HPDE6-E6E7 (cell line): Measurements from ENCODE around the gene RANBP10.
"Not testable (repeated sequence)": the region's sequence is repeated elsewhere in the genome, so short reads cannot be mapped to it uniquely, and the experiment has no call there.

ENCODE experiments used
- DNase-seq: peaks from one replicate; pipeline ENCODE4 v3.0.0; 2011; ENCODE audit warnings: missing footprints; ENCODE audit errors: extremely low spot score

RANBP10 gene

DNA sequence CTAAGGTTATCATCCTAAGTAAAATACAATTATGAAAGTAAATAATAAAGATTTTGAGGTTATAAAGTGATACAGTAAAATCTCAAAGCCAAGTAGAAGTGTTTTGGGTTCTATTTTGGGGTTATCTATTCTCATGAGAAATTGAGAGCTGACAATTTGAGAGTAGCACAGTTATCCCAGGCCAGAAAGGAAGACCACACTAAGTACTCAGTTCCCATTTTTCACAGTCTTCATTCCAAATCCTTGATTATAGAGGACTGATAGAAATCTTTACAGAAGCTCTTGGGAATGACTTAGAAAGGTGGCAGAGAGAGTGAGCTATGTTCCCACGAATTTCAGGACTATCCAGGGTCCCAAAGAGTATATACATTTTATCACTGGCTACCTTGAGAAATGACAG lies 91.8 kb downstream of the RANBP10 start:
- DNase-seq, result no peak

DNA sequence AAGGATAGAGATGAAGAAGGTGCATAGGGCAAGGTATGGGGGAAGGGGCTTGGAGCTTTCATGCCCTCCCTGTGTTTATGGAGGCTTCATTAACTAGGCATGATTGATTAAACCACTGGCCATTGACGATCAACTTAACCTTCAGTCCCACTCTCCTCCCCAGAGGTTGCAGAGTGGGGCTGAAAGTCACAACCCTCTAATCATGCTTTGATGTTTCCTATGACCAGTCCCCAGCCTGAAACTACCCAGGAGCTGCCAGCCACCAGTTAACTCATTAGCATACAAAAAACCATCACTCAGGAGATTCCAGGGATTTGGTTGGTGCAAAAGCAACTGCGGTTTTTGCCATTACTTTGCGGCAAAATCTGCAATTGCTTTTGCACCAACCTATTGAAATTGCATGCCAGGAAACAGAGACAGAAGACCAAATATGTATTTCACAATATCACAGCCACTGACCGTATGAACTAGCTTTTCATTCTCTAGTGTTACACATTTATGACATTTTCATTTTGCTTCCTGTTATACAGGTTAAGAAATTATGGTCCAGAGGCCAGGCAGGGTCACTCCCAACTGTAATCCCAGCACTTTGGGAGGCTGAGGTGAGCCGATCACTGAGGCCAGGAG lies 92.6 kb downstream of the RANBP10 start:
- no peak for DNase-seq

DNA sequence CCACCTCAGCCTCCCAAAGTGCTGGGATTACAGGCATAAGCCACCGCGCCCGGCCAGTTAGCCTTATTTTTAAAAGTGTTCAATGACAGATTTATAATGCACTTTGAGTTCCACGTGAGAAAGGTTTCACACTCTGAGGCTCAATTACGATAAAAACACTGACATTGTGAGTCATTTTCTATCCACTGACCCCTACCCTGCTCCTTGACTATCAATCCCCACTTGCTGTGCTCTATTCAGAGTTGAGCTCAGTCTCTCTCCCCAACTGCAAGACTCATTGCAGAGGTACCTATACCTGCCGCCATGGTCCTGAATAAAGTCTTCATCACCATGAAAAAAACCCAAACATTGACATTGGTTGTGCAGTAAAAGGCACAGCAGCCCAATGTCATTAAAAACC lies 95.8 kb downstream of the RANBP10 start:
- DNase-seq, result no peak

DNA sequence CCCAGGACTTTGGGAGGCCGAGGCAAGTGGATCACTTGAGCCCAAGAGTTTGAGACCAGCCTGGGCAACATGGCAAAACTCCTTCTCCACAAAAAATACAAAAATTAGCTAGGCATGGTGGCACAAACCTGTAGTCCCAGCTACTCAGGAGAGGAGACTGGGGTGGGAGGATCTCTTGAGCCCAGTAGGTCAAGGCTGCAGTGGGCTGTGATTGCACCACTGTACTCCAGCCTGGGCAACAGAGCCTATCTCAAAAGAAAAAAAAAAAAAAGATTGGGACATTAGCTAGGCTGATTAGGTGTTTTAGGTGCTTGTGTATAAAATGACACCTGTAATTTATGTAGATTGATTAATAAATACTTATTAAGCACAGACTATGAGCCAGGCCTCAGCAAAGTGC lies 97.3 kb downstream of the RANBP10 start:
- no peak for DNase-seq

DNA sequence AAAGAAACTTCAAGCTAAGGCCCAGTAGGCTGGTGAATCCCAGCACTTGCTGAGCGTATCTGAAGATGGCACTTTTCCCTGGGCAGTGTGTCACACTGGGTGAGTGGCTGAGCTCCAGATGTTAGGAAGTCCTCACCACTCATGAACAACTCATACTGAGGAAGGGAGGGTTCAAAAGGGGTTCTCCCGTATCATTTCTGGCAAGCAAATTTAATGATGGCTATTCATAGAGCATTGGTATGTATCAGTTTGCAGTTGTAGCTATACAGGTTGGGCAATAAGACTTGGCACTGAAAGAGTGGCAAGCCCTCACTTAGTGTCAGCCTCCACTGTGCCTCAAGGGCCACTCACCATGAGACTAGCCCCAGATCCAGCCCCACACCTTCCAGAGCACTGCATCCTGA lies 98.0 kb downstream of the RANBP10 start:
- no peak for DNase-seq

DNA sequence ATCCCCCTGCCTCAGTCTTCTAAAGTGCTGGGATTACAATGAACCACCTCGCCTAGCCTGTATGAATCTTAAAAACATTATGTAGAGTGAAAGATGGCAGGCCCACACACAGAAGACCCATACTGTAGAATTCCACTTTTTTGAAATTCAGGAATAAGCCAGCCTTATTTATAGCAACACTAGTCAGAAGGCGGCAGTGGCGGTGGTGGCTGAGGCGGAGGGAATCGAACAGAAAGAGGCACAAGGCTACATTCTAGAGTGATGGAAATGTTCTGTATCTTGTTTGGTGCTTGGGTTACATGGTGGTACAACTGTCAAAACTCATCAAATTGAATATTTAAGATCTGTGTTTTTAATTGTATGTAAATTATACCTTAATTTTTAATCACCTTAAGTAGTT lies 98.6 kb downstream of the RANBP10 start:
- DNase-seq, result no peak

DNA sequence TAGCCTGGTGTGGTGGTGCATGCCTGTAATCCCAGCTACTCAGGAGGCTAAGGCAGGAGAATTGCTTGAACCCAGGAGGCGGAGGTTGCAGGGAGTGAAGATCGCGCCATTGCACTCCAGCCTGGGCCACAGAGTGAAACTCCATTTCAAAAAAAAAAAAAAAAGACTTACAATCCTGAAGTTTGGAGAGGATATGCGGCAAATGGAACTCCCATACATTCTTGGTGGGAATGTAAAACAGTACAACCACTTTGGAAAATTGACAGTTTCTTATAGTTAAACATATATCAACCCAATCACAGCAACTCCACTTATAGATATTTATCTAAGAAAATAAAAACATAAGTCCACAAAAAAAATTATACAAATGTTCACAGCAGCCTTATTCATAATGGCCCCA lies 99.2 kb downstream of the RANBP10 start:
- no peak for DNase-seq

DNA sequence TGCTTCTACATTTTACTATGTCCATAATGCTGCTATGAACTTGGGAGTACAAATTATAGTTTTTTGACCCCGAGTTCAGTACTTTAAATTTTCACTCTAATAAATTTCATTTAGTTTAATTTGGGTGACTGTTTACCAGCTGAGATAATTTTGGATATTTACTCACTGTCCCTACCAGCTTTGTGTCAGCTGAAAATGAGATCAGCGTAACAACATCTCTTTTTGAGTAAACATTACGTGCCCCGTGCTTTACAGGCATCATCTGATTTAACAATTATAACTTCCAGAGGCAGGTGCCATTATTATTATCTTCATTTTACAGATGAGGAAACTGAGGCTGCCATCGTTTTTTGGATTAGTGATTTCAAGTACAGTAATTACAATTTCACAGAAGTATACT lies 102.2 kb downstream of the RANBP10 start:
- DNase-seq, result no peak

DNA sequence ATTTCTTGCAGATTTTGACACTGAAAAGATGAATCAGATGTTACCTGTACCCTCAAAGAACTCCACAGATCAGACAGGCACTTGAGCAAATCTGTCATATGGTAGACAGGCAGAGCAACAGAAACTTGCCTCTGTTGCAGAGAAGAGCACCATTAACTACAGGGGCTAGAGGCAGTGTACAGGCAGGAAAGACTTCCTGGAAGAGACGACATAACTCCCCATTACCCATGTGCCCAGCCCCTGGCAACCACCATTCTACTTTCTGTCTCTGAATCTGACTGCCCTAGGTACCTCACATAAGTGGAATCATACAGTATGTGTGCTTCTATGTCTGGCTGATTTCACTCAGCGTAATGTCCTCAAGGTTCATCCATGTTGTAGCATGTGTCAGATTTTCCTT lies 102.7 kb downstream of the RANBP10 start:
- no peak for DNase-seq

DNA sequence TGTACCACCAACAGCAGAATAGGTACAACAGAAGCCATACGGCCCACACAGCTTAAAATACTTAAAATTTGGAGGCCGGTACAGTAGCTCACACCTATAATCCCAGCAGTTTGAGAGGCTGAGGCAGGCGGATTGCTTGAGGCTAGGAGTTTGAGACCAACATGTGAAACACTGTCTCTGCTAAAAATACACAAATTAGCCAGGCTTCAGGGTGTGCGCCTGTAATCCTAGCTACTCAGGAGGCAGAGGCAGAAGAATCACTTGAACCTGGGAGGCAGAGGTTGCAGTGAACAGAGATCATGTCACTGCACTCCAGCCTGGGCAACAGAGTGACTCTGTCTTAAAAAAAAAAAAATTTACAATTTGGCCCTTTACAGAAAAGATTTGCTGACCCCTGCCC lies 104.2 kb downstream of the RANBP10 start:
- no peak for DNase-seq

DNA sequence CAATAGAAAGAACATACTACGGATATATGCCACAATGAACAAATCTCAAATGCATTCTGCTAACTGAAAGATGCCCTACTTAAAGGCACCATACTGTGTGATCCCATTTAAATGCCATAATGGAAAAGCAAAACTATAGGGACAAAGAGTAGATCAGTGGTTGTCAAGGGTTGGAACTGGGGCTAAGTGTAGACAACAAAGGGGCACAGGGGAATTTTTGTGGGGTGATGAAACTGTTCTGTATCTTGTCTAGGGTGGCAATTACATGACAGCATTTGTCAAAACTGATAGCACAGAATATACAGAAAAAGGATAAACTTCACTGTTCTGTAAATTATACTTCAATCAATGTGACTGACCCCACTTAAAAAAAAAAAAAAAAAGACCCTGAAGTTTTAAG lies 104.9 kb downstream of the RANBP10 start:
- DNase-seq, result no peak

DNA sequence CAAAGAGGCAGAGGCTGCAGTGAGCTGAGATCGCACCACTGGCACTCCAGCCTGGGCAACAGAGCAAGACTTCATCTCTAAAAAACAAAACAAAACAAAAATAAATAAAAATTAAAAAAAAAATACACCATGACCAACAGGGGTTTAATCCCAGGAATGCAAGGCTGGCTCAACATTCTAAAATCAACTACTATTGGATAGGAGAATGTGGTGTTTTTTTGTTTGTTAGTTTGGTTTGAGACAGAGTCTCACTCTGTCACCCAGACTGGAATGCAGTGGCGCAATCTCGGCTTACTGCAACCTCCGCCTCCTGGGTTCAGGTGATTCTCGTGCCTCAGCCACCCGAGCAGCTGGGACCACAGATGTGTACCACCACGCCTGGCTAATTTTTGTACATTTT lies 107.1 kb downstream of the RANBP10 start:
- no peak for DNase-seq

DNA sequence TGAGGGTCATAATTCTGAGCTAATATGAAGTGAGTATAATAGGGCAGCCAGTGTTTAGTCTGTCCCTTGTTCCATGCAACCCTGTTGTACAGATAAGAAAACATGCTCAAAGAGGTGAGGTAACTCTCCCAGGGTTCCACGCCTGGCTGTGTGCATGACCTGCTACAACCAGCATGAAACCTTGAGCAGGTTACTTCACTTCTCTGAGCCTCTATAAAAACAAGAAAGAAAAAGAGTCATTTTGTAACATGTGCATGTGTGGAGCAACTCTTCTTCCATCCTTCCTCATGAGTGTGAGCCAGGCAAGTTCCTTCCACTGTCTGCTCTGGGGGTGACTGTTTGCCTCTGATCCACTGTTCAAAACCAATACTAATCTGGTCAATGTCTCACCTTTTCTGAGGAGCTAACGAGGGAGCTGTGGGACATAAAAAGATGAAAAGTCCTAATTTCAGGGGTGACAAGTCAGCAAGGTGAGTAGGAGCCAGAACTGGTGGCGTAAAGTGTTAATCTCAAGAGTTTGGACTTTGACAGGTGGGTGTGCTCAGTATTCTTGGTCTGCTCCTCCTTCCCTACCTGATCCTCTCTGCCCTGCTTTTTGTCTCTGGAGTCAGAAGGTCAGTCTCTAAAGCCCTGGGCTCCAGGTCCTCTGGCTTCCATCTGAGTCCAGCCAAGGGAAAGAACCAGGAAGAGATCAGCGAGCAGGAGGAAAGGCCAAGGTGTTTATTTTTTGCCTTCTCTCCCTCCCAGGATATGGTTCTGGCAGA lies 108.8 kb downstream of the RANBP10 start:
- no peak for DNase-seq

DNA sequence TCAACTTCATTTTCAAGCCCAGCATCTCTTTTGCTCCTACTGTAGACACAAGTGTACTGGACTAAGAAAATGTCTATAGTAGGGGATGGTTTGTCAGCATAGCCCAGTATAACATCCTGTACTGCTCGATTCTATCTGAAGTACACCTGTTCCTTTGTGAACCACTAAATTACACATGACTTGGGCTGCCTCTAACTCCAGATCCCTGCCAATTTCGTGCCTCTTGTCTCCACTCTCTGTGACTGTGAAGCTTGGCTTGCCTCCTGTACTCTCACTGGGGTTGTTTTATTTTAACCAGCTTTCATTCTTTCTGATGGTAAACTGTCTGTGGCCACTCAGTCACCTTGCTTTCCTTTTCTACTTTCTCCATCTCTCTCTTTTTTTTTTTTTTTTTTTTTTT lies 111.7 kb downstream of the RANBP10 start:
- no peak for DNase-seq

DNA sequence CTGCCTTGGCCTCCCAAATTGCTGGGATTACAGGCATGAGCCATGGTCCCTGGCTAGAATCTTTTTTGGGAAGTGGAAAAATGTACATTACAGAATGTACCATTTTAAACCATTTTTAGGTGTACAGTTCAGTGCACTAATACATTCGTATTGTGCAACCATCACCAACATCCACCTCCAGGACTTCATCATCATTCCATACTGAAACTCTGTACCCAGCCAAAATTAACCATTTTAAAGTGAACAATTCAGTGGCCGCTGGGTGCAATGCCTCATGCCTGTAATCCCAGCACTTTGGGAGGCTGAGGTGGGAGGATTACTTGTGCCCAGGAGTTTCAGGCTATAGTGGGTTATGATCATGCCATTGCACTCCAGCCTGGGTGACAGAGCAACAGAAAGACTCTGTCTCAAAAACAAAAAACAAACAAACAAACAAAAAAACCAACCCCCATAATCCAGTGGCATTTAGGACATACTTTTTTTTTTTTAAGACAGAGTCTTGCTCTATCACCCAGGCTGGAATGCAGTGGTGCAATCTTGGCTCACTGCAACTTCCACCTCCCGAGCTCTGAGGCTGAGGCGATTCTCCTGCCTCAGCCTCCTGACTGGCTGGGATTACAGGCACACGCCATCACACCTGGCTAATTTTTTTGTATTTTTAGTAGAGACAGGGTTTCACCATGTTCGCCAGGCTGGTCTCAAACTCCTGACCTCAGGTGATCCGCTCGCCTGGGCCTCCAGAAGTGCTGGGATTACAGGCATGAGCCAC lies 112.7 kb downstream of the RANBP10 start:
- not testable (repeated sequence) for DNase-seq

DNA sequence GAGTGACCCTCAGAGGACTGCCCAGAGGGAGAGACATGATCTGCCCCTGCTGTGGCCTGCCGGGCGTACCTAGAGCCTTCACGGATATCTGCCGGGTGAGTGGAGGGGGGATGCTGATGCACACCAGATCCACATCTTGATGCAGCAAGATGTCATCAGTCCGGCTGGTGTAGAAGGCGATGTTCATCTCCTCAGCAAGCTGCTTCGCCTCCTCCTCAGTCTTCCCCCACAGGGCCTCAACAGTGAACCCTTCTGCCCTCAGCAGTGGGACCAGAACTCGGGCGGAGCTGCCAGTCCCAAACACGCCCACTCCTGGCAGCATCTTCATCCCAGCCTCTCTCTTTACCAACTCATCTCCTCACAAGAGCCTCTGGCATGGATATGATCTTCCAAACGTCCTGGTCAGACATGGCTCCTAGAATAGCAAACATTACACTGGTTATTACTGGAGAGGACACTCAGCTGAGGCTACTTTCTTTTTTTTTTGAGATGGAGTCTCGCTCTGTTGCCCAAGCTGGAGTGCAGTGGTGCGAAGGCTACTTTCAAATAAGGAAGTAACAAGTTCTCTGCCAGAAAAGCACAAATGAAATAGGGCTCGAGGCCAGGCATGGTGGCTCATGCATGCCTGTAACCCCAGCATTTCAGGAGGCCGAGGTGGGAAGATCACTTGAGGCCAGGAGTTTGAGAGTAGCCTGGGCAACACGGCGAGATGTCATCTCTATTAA lies 120.8 kb downstream of the RANBP10 start:
- no peak for DNase-seq

DNA sequence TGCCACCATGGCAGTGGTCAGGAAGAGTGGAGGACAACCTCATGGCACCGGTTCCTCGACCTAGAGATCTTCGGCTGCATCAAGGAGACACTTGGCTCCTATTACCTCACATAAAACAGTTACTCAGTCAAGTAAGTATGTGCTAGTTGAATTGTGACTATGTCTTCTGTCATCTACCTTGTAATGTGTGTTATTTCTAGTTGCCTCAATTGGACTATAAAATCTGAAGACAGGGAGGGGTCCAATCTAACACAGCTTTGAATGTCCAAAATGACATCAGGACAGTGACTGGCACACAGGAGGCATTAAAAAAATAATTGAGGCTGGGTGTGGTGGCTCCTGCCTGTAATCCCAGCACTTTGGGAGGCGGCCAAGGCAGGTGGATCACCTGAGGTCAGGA lies 122.6 kb downstream of the RANBP10 start:
- no peak for DNase-seq

DNA sequence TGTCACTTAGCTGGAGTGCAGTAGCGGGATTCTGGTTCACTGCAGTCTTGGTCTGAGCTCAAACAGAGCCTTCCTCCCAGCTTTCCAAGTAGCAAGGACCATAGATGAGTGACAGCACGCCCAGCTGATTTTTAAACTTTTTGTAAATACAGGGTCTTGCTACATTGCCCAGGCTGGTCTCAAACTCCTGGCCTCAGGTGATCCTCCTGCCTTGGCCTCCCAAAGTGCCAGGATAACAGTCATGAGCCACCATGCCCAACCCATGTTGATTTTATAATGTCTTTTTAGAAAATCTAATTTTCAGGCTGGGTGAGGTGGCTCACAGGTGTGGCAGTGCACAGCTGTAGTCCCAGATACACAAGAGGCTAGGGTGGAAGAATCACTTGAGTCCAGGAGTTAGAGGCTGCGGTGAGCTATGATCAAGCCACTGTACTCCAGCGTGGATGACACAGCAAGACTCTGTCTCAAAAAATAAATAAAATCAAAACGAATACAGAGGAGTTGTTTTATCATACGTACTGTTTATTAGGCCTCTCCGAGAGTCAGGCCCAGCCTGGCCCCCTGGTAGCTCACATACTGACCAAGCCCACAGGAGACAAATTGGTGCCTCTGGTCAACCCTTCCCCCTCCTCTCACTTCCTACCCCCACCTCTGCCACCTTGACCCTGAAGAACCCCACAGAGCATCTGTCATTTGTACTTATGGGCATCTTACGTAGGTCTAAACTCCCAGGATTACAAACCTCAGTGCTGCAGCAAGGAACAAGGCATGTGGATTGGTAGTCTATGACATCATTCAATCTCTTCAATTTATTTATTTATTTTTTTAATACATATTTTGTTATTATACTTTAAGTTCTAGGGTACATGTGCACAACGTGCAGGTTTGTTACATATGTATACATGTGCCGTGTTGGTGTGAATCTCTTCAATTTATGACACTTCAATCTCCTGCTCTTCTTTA lies 126.1 kb downstream of the RANBP10 start:
- no peak for DNase-seq

DNA sequence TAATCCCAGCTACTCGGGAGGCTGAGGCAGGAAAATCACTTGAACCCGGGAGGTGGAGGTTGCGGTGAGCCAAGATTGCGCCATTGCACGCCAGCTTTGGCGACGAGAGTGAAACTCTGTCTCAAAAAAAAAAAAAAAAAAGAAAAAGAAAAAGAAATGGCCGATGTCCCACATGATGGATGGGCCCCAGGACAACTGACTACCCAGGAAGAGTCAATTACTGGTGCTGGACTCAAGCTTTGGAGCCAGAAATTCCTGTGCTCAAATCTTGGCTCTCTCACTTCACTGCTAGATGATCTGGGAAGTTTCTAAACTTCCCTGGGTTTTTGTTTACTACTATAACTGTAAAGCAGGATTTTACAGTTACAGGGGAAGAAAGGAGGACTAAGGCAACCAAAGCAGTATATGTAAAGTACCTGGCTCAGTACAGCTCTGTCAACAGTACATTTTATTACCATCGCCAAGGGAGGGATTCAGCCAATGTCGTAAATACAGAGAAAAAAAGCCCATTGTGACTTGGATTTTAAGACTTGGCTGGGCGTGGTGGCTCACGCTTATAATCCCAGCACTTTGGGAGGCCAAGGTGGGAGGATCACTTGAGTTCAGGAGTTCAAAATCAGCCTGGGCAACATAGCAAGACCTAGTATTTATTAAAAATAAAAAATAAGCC lies 127.9 kb downstream of the RANBP10 start:
- DNase-seq, result no peak

DNA sequence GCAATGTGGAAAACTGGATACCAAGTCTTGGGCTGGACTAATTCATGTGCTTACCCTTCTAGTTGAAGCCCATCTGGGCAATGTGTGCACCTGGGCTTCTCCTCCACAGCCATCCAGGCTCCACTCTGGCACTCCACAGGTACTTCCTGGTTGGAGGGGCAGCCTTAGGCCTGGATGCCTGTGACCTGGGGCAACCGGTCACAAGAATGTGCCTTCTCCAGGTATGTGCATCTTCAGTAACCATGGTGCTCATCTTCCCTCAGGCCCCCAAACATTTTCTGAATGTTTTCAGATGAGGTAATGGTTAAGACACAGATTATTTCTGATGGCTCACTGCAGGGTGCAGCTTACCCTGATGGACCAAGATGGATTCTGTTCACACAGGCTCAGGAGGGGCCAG lies 128.6 kb downstream of the RANBP10 start:
- DNase-seq, result no peak

DNA sequence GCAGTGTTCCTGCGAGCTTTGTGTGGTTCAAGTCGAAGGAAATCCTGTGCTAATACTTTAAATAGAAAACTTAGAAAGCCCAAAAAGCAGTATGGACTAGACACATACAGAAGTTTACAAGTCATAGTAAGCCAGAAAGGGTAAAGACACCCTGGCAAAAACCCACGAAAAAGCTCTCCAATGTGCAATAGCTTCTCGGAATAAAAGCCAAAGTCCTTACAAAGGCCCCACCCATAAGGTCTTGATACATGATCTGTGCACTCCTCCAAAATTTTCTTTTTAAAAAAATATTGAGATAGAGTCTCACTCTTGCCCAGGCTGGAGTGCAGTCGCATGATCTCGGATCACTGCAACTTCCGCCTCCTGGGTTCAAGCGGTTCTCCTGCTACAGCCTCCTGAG lies 129.4 kb downstream of the RANBP10 start:
- DNase-seq, result no peak
